ENCODE data around the gene TPMT. TPM values are rescaled to one million over a fixed set of nuclear protein-coding genes. Genes with fewer than 3 reads are reported as not detected.
A peak's percentile ranks its signal among the peaks of the same experiment; 100 is the strongest.

TPMT gene
- total and polyA plus RNA-seq, 4 donors: 14.5 to 17.9 (median 16.8) TPM

DNA sequence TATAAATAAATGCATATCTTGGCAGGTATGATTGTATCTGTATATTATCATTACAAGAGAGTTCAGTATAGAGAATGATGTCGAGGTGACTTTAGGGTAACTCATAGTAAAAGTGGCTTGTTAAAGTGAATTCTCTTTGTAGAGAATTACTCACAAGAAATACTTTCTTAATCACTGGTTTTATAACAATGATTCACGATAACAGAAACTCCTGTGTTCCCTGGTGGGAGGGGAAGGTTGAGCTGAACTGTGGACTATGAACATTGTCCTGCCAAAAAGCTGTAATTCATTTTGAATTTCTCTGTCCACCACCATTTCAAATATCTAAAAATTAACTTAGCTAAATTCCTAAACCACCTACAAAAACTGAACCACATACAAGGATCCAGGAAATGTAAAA lies 7.7 kb downstream of the TPMT start:
- Histone ChIP-seq H3K27me3 (ENCODE audit: control insufficient read depth, insufficient read depth, low read length) (no peaks in the 10 kb centered on the region), H3K4me3 (ENCODE audit: low read depth, low read length) (no peak overlapping the region), H3K36me3 (ENCODE audit: control insufficient read depth, insufficient read depth, low read length) (peaks cover 3% of the 10 kb centered on the region), H3K9me3 (ENCODE audit: control insufficient read depth, insufficient read depth, low read length) (no peaks in the 10 kb centered on the region), H3K27ac (ENCODE audit: low read depth, low read length) (no peak overlapping the region), H3K4me1 (ENCODE audit: control insufficient read depth, insufficient read depth, low read length) (no peaks in the 10 kb centered on the region)
- no CpG with 5 or more reads among the region's 2 CpGs for WGBS (ENCODE audit: insufficient coverage)
- DNase-seq (ENCODE audit: low read depth in 4 of 6, low spot score in 6 of 6): no peak

DNA sequence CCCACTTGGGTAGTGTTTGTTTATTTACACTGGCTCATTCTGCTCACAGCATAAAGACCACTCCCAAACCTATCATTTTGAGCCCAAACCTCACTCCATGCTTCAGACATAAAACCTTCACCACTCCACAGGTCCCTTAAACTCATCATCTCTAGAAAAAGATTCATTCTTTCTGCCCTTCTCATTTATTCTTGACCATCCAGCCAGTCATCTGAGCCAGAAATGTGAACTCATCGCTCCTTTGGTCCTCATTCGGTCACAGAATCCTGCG lies 12.4 kb downstream of the TPMT start:
- Histone ChIP-seq H3K4me3 (ENCODE audit: low read depth, low read length) (no peak overlapping the region), H3K27me3 (ENCODE audit: control insufficient read depth, insufficient read depth, low read length) (no peaks in the 10 kb centered on the region), H3K36me3 (ENCODE audit: control insufficient read depth, insufficient read depth, low read length) (peaks cover 8% of the 10 kb centered on the region), H3K4me1 (ENCODE audit: control insufficient read depth, insufficient read depth, low read length) (no peaks in the 10 kb centered on the region), H3K27ac (ENCODE audit: low read depth, low read length) (no peak overlapping the region), H3K9me3 (ENCODE audit: control insufficient read depth, insufficient read depth, low read length) (no peaks in the 10 kb centered on the region)
- DNase-seq (ENCODE audit: low read depth in 4 of 6, low spot score in 6 of 6): peak in 1 of 6 donors; percentile 5
- WGBS (ENCODE audit: insufficient coverage): 70% methylated on average over 3 of the region's 3 CpGs

DNA sequence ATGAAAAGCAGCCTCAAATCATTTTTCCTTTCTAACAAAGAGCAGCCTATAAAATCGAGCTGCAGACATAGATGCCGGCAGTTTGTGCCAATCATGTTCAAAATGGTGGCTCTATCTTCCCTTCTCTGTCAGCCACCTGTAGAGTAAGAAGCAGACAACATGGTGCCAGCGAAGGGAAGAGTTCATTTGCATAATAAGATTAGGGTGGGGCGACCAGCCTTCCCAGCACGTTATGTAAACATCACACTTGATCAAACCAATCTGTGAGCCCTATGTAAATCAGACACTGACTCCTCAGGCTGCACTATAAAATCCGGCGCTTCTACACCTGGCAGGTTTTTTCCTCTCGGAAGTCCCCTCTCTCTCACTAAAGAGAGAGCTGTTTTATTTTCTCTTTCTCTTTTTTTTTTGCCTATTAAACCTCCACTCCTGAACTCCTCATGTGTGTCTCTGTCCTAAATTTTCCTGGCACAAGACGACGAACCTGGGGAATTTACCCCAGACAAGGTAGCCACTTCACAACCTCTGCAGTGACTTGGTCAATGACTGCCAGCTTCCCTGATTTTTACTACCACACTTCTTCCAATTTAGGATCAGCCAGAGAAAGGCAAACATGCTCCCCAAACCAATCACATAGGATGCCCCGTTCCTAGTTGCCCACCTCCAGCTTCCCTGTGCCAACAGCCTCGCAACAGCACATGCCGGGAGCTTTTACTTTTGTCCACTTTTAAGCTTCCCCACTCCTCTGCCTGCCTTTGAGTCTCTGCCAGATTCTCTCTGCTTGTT lies 12.9 kb downstream of the TPMT start:
- H3K27ac ChIP-seq (ENCODE audit: low read depth, low read length): no peak overlapping the region
- H3K4me1 ChIP-seq (ENCODE audit: control insufficient read depth, insufficient read depth, low read length): no peaks in the 10 kb centered on the region
- H3K9me3 ChIP-seq (ENCODE audit: control insufficient read depth, insufficient read depth, low read length): no peaks in the 10 kb centered on the region
- peaks cover 8% of the 10 kb centered on the region for H3K36me3 ChIP-seq (ENCODE audit: control insufficient read depth, insufficient read depth, low read length)
- WGBS (ENCODE audit: insufficient coverage): 83% methylated on average over 11 of the region's 13 CpGs
- DNase-seq (ENCODE audit: low read depth in 4 of 6, low spot score in 6 of 6): no peak
- H3K27me3 ChIP-seq (ENCODE audit: control insufficient read depth, insufficient read depth, low read length): no peaks in the 10 kb centered on the region
- H3K4me3 ChIP-seq (ENCODE audit: low read depth, low read length): no peak overlapping the region

DNA sequence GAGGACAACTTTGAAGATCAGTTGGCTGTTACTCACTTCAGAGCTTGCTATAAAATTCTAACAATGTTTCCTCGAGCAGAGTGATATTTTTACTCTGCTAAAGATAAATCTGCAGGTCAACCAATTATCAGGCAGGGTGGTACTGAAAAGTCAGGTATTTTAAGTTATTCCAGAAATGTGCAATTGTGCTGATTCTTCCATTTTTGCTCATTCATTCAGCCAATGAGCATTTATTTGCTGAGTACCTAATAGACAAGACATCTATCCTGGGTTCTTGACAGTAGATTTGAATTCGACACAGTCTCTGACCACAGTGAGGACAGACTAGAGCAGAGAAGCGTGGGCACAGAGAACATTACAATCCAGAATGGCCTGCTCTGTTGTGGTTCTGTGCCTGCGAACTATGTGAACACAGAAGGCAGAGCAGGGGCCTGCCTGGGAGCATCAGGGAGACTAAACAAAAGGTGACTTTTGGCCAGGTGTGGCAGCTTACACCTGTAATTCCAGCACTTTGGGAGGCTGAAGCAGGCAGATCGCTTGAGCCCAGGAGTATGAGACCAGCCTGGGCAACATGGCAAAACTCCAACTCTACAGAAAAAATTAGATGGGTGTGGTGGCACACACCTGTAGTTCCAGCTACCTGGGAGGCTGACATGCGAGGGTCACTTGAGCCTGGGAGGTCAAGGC lies 14.8 kb downstream of the TPMT start:
- Histone ChIP-seq H3K27ac (ENCODE audit: low read depth, low read length) (no peak overlapping the region), H3K4me3 (ENCODE audit: low read depth, low read length) (no peak overlapping the region), H3K4me1 (ENCODE audit: control insufficient read depth, insufficient read depth, low read length) (no peaks in the 10 kb centered on the region), H3K36me3 (ENCODE audit: control insufficient read depth, insufficient read depth, low read length) (peaks cover 14% of the 10 kb centered on the region), H3K9me3 (ENCODE audit: control insufficient read depth, insufficient read depth, low read length) (no peaks in the 10 kb centered on the region), H3K27me3 (ENCODE audit: control insufficient read depth, insufficient read depth, low read length) (no peaks in the 10 kb centered on the region)
- no peak for DNase-seq (ENCODE audit: low read depth in 4 of 6, low spot score in 6 of 6)
- WGBS (ENCODE audit: insufficient coverage): 98% methylated on average over 3 of the region's 6 CpGs

DNA sequence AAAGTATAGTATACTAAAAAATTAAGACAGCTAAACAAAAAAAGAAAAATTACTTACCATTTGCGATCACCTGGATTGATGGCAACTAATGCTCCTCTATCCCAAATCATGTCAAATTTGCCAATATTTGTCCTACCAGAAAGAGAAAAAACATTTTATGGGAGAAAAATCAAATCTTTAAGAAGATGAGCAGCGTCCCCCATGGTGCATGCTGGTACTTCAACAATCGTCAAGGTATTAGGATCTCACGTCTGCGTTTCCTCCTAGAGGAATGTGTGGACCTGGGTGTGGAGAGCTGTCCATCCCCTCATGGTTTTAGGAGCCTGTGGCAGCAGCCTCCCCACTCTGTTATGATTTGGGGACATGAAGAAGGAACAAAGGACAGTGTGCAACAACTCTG lies 16.0 kb downstream of the TPMT start:
- Histone ChIP-seq H3K4me3 (ENCODE audit: low read depth, low read length) (no peak overlapping the region), H3K27ac (ENCODE audit: low read depth, low read length) (no peak overlapping the region), H3K4me1 (ENCODE audit: control insufficient read depth, insufficient read depth, low read length) (no peaks in the 10 kb centered on the region), H3K27me3 (ENCODE audit: control insufficient read depth, insufficient read depth, low read length) (no peaks in the 10 kb centered on the region), H3K36me3 (ENCODE audit: control insufficient read depth, insufficient read depth, low read length) (peaks cover 14% of the 10 kb centered on the region), H3K9me3 (ENCODE audit: control insufficient read depth, insufficient read depth, low read length) (no peaks in the 10 kb centered on the region)
- WGBS (ENCODE audit: insufficient coverage): no CpG with 5 or more reads among the region's 5 CpGs
- DNase-seq (ENCODE audit: low read depth in 4 of 6, low spot score in 6 of 6): no peak

DNA sequence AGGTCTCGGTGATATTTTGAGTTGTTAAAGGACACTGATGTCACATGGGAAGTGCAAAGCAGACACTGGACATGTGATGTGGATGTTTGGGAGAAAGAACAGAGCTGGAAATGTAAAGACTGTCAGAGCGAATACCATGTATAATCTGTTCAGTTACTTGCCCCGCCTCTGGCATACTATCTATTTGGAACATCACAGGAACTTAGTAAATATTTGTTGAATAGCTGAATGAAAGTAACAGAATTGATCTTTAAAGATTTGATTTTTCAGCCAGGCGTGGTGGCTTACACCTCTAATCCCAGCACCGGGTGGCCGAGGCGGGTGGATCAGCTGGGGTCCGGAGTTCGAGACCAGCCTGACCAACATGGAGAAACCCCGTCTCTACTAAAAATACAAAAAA lies 18.6 kb downstream of the TPMT start:
- Histone ChIP-seq H3K36me3 (ENCODE audit: control insufficient read depth, insufficient read depth, low read length) (peaks cover 16% of the 10 kb centered on the region), H3K9me3 (ENCODE audit: control insufficient read depth, insufficient read depth, low read length) (no peaks in the 10 kb centered on the region), H3K4me1 (ENCODE audit: control insufficient read depth, insufficient read depth, low read length) (no peaks in the 10 kb centered on the region), H3K27me3 (ENCODE audit: control insufficient read depth, insufficient read depth, low read length) (no peaks in the 10 kb centered on the region), H3K4me3 (ENCODE audit: low read depth, low read length) (no peak overlapping the region), H3K27ac (ENCODE audit: low read depth, low read length) (no peak overlapping the region)
- no peak for DNase-seq (ENCODE audit: low read depth in 4 of 6, low spot score in 6 of 6)
- 93% methylated on average over 6 of the region's 10 CpGs for WGBS (ENCODE audit: insufficient coverage)

DNA sequence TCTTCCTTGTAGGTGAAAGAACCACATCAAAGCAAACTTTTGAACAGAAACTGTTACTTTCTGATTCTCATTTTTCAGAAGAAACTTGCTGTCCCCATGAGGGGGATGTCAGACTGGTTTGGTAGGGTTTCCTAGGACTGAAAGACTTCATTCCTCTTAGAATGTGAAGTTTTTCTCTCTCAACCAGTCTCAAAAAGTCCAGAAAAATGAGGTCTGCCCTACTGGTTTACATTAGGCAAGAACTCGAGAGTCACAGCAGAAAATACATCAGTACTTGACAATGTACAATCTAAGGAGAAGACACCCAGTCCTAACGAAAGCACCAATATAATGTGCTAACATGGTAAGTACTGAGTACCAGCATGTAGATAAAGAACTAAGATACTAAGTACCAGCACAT lies 19.7 kb downstream of the TPMT start:
- WGBS (ENCODE audit: insufficient coverage): no CpG with 5 or more reads among the region's 2 CpGs

DNA sequence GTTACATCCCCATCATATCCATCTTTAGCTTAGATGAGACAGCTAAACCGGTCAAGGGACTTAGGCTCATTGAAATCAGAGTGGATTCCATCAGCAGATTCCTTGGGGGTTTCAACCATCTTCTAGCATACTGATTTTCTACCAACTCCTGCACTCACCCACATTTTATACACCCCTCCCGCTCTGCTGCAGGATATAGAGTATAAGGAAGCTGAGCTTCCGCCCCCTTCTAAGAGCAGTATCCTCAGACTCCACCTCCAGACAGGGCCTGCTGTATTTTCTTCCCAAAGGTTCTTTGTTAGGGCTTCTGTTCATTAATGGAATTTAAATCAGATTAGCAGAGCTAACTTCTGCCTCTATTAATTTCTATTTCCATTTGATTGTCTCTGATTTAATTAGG lies 22.5 kb downstream of the TPMT start:
- Histone ChIP-seq H3K27me3 (ENCODE audit: control insufficient read depth, insufficient read depth, low read length) (no peaks in the 10 kb centered on the region), H3K4me3 (ENCODE audit: low read depth, low read length) (no peak overlapping the region), H3K9me3 (ENCODE audit: control insufficient read depth, insufficient read depth, low read length) (no peaks in the 10 kb centered on the region), H3K4me1 (ENCODE audit: control insufficient read depth, insufficient read depth, low read length) (no peaks in the 10 kb centered on the region), H3K27ac (ENCODE audit: low read depth, low read length) (no peak overlapping the region), H3K36me3 (ENCODE audit: control insufficient read depth, insufficient read depth, low read length) (peaks cover 19% of the 10 kb centered on the region)
- WGBS (ENCODE audit: insufficient coverage): 86% methylated on average over 1 of the region's 3 CpGs
- no peak for DNase-seq (ENCODE audit: low read depth in 4 of 6, low spot score in 6 of 6)

More for the DNA sequence above, 19.7 kb downstream of the TPMT start:
- DNase-seq (ENCODE audit: low read depth in 4 of 6, low spot score in 6 of 6): no peak
- H3K4me1 ChIP-seq (ENCODE audit: control insufficient read depth, insufficient read depth, low read length): no peaks in the 10 kb centered on the region
- peaks cover 18% of the 10 kb centered on the region for H3K36me3 ChIP-seq (ENCODE audit: control insufficient read depth, insufficient read depth, low read length)
- no peak overlapping the region for H3K27ac ChIP-seq (ENCODE audit: low read depth, low read length)
- no peak overlapping the region for H3K4me3 ChIP-seq (ENCODE audit: low read depth, low read length)
- no peaks in the 10 kb centered on the region for H3K9me3 ChIP-seq (ENCODE audit: control insufficient read depth, insufficient read depth, low read length)
- no peaks in the 10 kb centered on the region for H3K27me3 ChIP-seq (ENCODE audit: control insufficient read depth, insufficient read depth, low read length)

DNA sequence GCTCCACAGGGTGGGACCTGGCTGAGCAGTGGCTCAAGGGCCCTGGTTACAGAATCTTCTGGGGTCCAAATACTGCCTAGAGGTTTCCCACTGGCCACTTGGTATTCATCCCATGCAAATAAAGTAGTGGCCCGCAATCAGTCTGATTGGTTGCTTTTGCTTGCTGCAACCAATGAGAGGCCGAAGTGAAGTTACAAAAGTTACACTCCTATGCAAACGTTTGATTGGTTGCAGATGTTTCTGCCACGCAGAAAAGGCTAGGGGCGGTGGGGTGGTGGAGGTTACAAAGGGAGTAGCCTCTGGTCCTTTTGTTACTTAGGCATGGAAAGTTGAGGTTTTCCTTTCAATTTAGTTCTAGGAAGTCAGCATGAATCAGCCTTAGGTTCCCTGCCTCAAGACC lies 28.8 kb downstream of the TPMT start:
- DNase-seq (ENCODE audit: low read depth in 4 of 6, low spot score in 6 of 6): no peak
- Histone ChIP-seq H3K9me3 (ENCODE audit: control insufficient read depth, insufficient read depth, low read length) (peaks cover 2% of the 10 kb centered on the region), H3K4me3 (ENCODE audit: low read depth, low read length) (no peak overlapping the region), H3K36me3 (ENCODE audit: control insufficient read depth, insufficient read depth, low read length) (peaks cover 7% of the 10 kb centered on the region), H3K4me1 (ENCODE audit: control insufficient read depth, insufficient read depth, low read length) (peaks cover 15% of the 10 kb centered on the region), H3K27me3 (ENCODE audit: control insufficient read depth, insufficient read depth, low read length) (no peaks in the 10 kb centered on the region), H3K27ac (ENCODE audit: low read depth, low read length) (no peak overlapping the region)
- 77% methylated on average over 5 of the region's 5 CpGs for WGBS (ENCODE audit: insufficient coverage)

Measured in spinal cord (tissue), 10 donors.